ENCODE measurements around the gene AUNIP. TPM values are rescaled to one million over a fixed set of nuclear protein-coding genes. Genes with fewer than 3 reads are reported as not detected.

The AUNIP gene
- total RNA-seq, result not detected

GRCh38 chr1:25858906-25859789 lies at the start of gene AUNIP:
Gene AUNIP (minus strand): TSS chr1:25859457. CDS start chr1:25859357, 100 bp downstream.
- DNase-seq (ENCODE audit: low spot score in 2 of 2), result peak in 1 of 2 donors; percentile 91
- no peak for TF ChIP-seq CTCF (IDR thresholded peaks at IDR 0.05)
- H3K4me1 ChIP-seq, result peaks cover 5 to 7% of the 10 kb centered on the region in 2 donors
- peak within 1 kb of the TSS; percentile 63 to 70 for H3K27ac ChIP-seq
- H3K27me3 ChIP-seq, result no peaks in the 10 kb centered on the region
- H3K9me3 ChIP-seq, result no peaks in the 10 kb centered on the region
- H3K4me3 ChIP-seq, result peak within 1 kb of the TSS; percentile 68 to 70
- H3K36me3 ChIP-seq, result peaks cover 5 to 10% of the 10 kb centered on the region in 2 donors
- intact Hi-C loops (cut with DNase I), result no loop called here

- Histone ChIP-seq H3K27me3 (no peaks in the 10 kb centered on the region), H3K4me1 (peaks cover 0 to 11% of the 10 kb centered on the region in 2 donors), H3K9me3 (no peaks in the 10 kb centered on the region), H3K4me3 (no peak overlapping the region), H3K27ac (no peak overlapping the region), H3K36me3 (no peaks in the 10 kb centered on the region)
- TF ChIP-seq CTCF (IDR thresholded peaks at IDR 0.05), result no peak
- no peak for DNase-seq (ENCODE audit: low spot score in 2 of 2)
- intact Hi-C loops (cut with DNase I), result loop anchor here (5.0 to 10.0 kb wide), 3 partner anchors 258 to 674 kb away; partner anchors contain the start of genes C1orf232, CEP85, SYF2 and ZNF593
Observed at GRCh38 chr1:25909040-25909439, 49.8 kb upstream of the AUNIP start.

- Histone ChIP-seq H3K27ac (no peak overlapping the region), H3K36me3 (no peaks in the 10 kb centered on the region), H3K27me3 (no peaks in the 10 kb centered on the region), H3K9me3 (no peaks in the 10 kb centered on the region), H3K4me1 (peaks cover 0 to 13% of the 10 kb centered on the region in 2 donors), H3K4me3 (no peak overlapping the region)
- DNase-seq (ENCODE audit: low spot score in 2 of 2), result no peak
- no peak for TF ChIP-seq CTCF (IDR thresholded peaks at IDR 0.05)
- intact Hi-C loops (cut with DNase I), result loop anchor here (5.0 to 10.0 kb wide), 3 partner anchors 259 to 673 kb away; partner anchors contain the start of genes C1orf232, CEP85, SYF2 and ZNF593
Observed at GRCh38 chr1:25908161-25908560, 48.9 kb upstream of the AUNIP start.

- no peaks in the 10 kb centered on the region for H3K27me3 ChIP-seq
- TF ChIP-seq CTCF (IDR thresholded peaks at IDR 0.05), result no peak
- H3K27ac ChIP-seq, result peak overlapping the region; percentile 65 to 66
- intact Hi-C loops (cut with DNase I), result loop anchor here (5.0 to 10.0 kb wide), 3 partner anchors 260 to 673 kb away; partner anchors contain the start of genes C1orf232, CEP85, SYF2 and ZNF593
- no peak overlapping the region for H3K4me3 ChIP-seq
- no peaks in the 10 kb centered on the region for H3K36me3 ChIP-seq
- H3K9me3 ChIP-seq, result no peaks in the 10 kb centered on the region
- no peak for DNase-seq (ENCODE audit: low spot score in 2 of 2)
- peaks cover 0 to 13% of the 10 kb centered on the region in 2 donors for H3K4me1 ChIP-seq
Observed at GRCh38 chr1:25907601-25908000, 48.3 kb upstream of the AUNIP start.

- no peak for TF ChIP-seq CTCF (IDR thresholded peaks at IDR 0.05)
- Histone ChIP-seq H3K4me3 (peak overlapping the region; percentile 74 to 90), H3K9me3 (no peaks in the 10 kb centered on the region), H3K4me1 (peaks cover 0 to 13% of the 10 kb centered on the region in 2 donors), H3K36me3 (no peaks in the 10 kb centered on the region), H3K27me3 (no peaks in the 10 kb centered on the region), H3K27ac (peak overlapping the region; percentile 65 to 66)
- DNase-seq (ENCODE audit: low spot score in 2 of 2), result peak in 1 of 2 donors; percentile 73
- intact Hi-C loops (cut with DNase I), result loop anchor here (5.0 to 10.0 kb wide), 3 partner anchors 261 to 672 kb away; partner anchors contain the start of genes C1orf232, CEP85, SYF2 and ZNF593
Observed at GRCh38 chr1:25906644-25907300, 47.5 kb upstream of the AUNIP start.
